ENCODE data around the gene CEMIP. TPM values are rescaled to one million over a fixed set of nuclear protein-coding genes. Genes with fewer than 3 reads are reported as not detected.

CEMIP gene
- polyA plus RNA-seq, 1 of the 3 experiments (the other 2 are of a cell fraction), result 27.8 TPM

GRCh38 chr15:80871858-80872257 lies 92.7 kb downstream of the CEMIP start:
- Histone ChIP-seq H2AFZ (ENCODE audit: low read depth) (no peak overlapping the region), H3K27me3 (ENCODE audit: insufficient read depth) (no peaks in the 10 kb centered on the region), H3F3A (replicated peaks; ENCODE audit: insufficient read depth) (no peaks in the 10 kb centered on the region), H3K79me2 (ENCODE audit: insufficient read depth) (no peaks in the 10 kb centered on the region), H4K20me1 (ENCODE audit: insufficient read depth) (no peaks in the 10 kb centered on the region), H3K36me3 (replicated peaks in 1 of 2; ENCODE audit: control insufficient read depth in 1 of 2, insufficient read depth in 2 of 2, low read length in 1 of 2) (no peaks in the 10 kb centered on the region), H3K4me1 (ENCODE audit: control insufficient read depth in 1 of 2, insufficient read depth in 2 of 2, low read depth in 1 of 2, low read length in 1 of 2) (peaks cover 0 to 8% of the 10 kb centered on the region in 2 experiments; a peak in 1 of 4 replicates), H3K4me3 (ENCODE audit: low read depth in 2 of 2, low read length in 1 of 2) (no peak overlapping the region), H3K9me3 (no peaks in the 10 kb centered on the region), H3K9me2 (no peaks in the 10 kb centered on the region), H3K27ac (ENCODE audit: low read depth in 2 of 2, low read length in 1 of 2) (no peak overlapping the region), H3K9ac (no peak overlapping the region), H3K4me2 (no peak overlapping the region)
- 92% methylated on average over 9 of the region's 12 CpGs for WGBS (ENCODE audit: low lambda C conversion rate)
- no peak for TF ChIP-seq ZBTB33 (IDR thresholded peaks at IDR 0.05; ENCODE audit: borderline replicate concordance, low read depth)
- no peak for TF ChIP-seq ELF1 (IDR thresholded peaks at IDR 0.05)
- TF ChIP-seq RAD21 (IDR thresholded peaks at IDR 0.05; ENCODE audit: low read length), result no peak
- TF ChIP-seq EP300 (IDR thresholded peaks at IDR 0.05; ENCODE audit: borderline replicate concordance in 1 of 2, low read depth in 1 of 2, low read length in 1 of 2), result no peak
- no peak for TF ChIP-seq IRF3 (IDR thresholded peaks at IDR 0.05; ENCODE audit: low read depth, low read length)
- POLR2A ChIA-PET, result no interaction called here
- CTCF ChIA-PET, result no interaction called here
- DNase-seq, result no peak

GRCh38 chr15:80873366-80873952 lies 94.3 kb downstream of the CEMIP start:
- CTCF ChIA-PET, result interaction anchor here (0.6 to 1.0 kb wide), 6 partner anchors 11 to 306 kb away, joined by 3 to 4 read pairs (median 3); partner anchors contain the start of gene CEMIP
- H2AFZ ChIP-seq (ENCODE audit: low read depth), result no peak overlapping the region
- no peak for DNase-seq
- no peaks in the 10 kb centered on the region for H3K9me2 ChIP-seq
- 71% methylated on average over 6 of the region's 7 CpGs for WGBS (ENCODE audit: low lambda C conversion rate)
- H4K20me1 ChIP-seq (ENCODE audit: insufficient read depth), result no peaks in the 10 kb centered on the region
- H3K27ac ChIP-seq (ENCODE audit: low read depth in 2 of 2, low read length in 1 of 2), result no peak overlapping the region
- H3K9me3 ChIP-seq, result no peaks in the 10 kb centered on the region
- POLR2A ChIA-PET, result no interaction called here
- H3K27me3 ChIP-seq (ENCODE audit: insufficient read depth), result no peaks in the 10 kb centered on the region
- no peak overlapping the region for H3K4me3 ChIP-seq (ENCODE audit: low read depth in 2 of 2, low read length in 1 of 2)
- H3K79me2 ChIP-seq (ENCODE audit: insufficient read depth), result no peaks in the 10 kb centered on the region
- no peak for TF ChIP-seq IRF3 (IDR thresholded peaks at IDR 0.05; ENCODE audit: low read depth, low read length)
- TF ChIP-seq USF1 (IDR thresholded peaks at IDR 0.05; ENCODE audit: borderline replicate concordance, low read depth), result no peak
- TF ChIP-seq PBX3 (IDR thresholded peaks at IDR 0.05), result no peak
- TF ChIP-seq USF2 (IDR thresholded peaks at IDR 0.05; ENCODE audit: borderline replicate concordance, low read depth, low read length), result no peak
- no peak for TF ChIP-seq FOXM1 (IDR thresholded peaks at IDR 0.05; ENCODE audit: low read depth)
- TF ChIP-seq RXRA (IDR thresholded peaks at IDR 0.05; ENCODE audit: borderline replicate concordance, low read depth), result no peak
- TF ChIP-seq GABPA (IDR thresholded peaks at IDR 0.05; ENCODE audit: low read depth), result no peak
- no peaks in the 10 kb centered on the region for H3K36me3 ChIP-seq (replicated peaks in 1 of 2; ENCODE audit: control insufficient read depth in 1 of 2, insufficient read depth in 2 of 2, low read length in 1 of 2)
- H3K4me1 ChIP-seq (ENCODE audit: control insufficient read depth in 1 of 2, insufficient read depth in 2 of 2, low read depth in 1 of 2, low read length in 1 of 2), result peaks cover 0 to 8% of the 10 kb centered on the region in 2 experiments; a peak in 1 of 4 replicates
- no peak overlapping the region for H3K9ac ChIP-seq
- no peak overlapping the region for H3K4me2 ChIP-seq
- no peaks in the 10 kb centered on the region for H3F3A ChIP-seq (replicated peaks; ENCODE audit: insufficient read depth)
